Astrocyte of the cerebellum (primary cell): ENCODE data around the gene ZNF358.
"Not testable (repeated sequence)": the region's sequence is repeated elsewhere in the genome, so short reads cannot be mapped to it uniquely, and the experiment has no call there.

Experiments
- DNase-seq: peaks from one replicate; pipeline ENCODE4 v3.0.0-alpha.2; 2011; ENCODE audit warnings: low read depth
- H3K4me3 ChIP-seq: 2 replicates; pipeline ENCODE4 v1.5.1; 2011; ENCODE audit warnings: mild to moderate bottlenecking, low read depth, low read length, moderate library complexity
- CTCF ChIP-seq: IDR thresholded peaks from 2 replicates; pipeline ENCODE4 v1.5.1; 2012; ENCODE audit warnings: low read length, low read depth, moderate library complexity, mild to moderate bottlenecking; ENCODE audit errors: missing control alignments
- in situ Hi-C: cut with HindIII; loops from 2 replicates; pipeline ENCODE4 v1.10.0; 2017; ENCODE audit warnings: low sequenced_read_pairs

ZNF358 gene

GRCh38 chr19:7533925-7534480 lies 18.1 kb downstream of the ZNF358 start:
- DNase-seq, result peak; percentile 73
- TF ChIP-seq CTCF, result no peak
- H3K4me3 ChIP-seq, result peak overlapping the region; percentile 91
- in situ Hi-C loops, result no loop called here

GRCh38 chr19:7534531-7535046 lies 18.7 kb downstream of the ZNF358 start:
- TF ChIP-seq CTCF, result peak; percentile 26
- peak; percentile 47 for DNase-seq
- in situ Hi-C loops, result no loop called here
- peak overlapping the region; percentile 91 for H3K4me3 ChIP-seq

- TF ChIP-seq CTCF, result peak; percentile 2
- DNase-seq, result peak; percentile 80
- peak within 1 kb of the TSS; percentile 91 for H3K4me3 ChIP-seq
- in situ Hi-C loops, result no loop called here
Measured at GRCh38 chr19:7535047-7535997, 19.4 kb downstream of the ZNF358 start, which contains the start of gene PNPLA6. TSS of gene PNPLA6 (plus strand) at chr19:7535717. CDS start at chr19:7535789, 72 bp downstream.

- in situ Hi-C loops, result no loop called here
- TF ChIP-seq CTCF, result no peak
Measured at GRCh38 chr19:7535998-7536695, 20.2 kb downstream of the ZNF358 start.

GRCh38 chr19:7538990-7539389 lies 23.1 kb downstream of the ZNF358 start:
- H3K4me3 ChIP-seq, in situ Hi-C loops, DNase-seq: not testable (repeated sequence)

More at GRCh38 chr19:7535998-7536695, 20.2 kb downstream of the ZNF358 start:
- H3K4me3 ChIP-seq, result peak overlapping the region; percentile 91
- DNase-seq, result no peak

- in situ Hi-C loops, result no loop called here
- no peak overlapping the region for H3K4me3 ChIP-seq
- no peak for DNase-seq
- TF ChIP-seq CTCF, result no peak
Measured at GRCh38 chr19:7539827-7540425, 24.0 kb downstream of the ZNF358 start.
